ENCODE data around the gene CCNJ.
"Not testable (repeated sequence)": the region's sequence is repeated elsewhere in the genome, so short reads cannot be mapped to it uniquely, and the experiment has no call there.

Gene CCNJ

GRCh38 chr10:96044736-96045135 is 1.4 kb downstream of the CCNJ start:
- peak overlapping the region; percentile 81 for H3K27ac Mint-ChIP-seq
- no peaks in the 10 kb centered on the region for H3K9me3 Mint-ChIP-seq
- no peaks in the 10 kb centered on the region for H3K27me3 Mint-ChIP-seq
- H3K4me3 Mint-ChIP-seq = peak overlapping the region; percentile 97
- peaks cover 19% of the 10 kb centered on the region for H3K36me3 Mint-ChIP-seq
- H3K4me1 Mint-ChIP-seq = peaks cover 57% of the 10 kb centered on the region

- no peak overlapping the region for H3K27ac Mint-ChIP-seq
Observed at GRCh38 chr10:96046546-96046945, 3.2 kb downstream of the CCNJ start.

GRCh38 chr10:96047004-96047649 is 3.7 kb downstream of the CCNJ start:
- Mint-ChIP-seq H3K4me3 (no peak overlapping the region), H3K27me3 (no peaks in the 10 kb centered on the region), H3K4me1 (peaks cover 69% of the 10 kb centered on the region), H3K36me3 (peaks cover 24% of the 10 kb centered on the region), H3K9me3 (no peaks in the 10 kb centered on the region), H3K27ac (no peak overlapping the region)

More at GRCh38 chr10:96046546-96046945, 3.2 kb downstream of the CCNJ start:
- Mint-ChIP-seq H3K9me3 (no peaks in the 10 kb centered on the region), H3K36me3 (peaks cover 19% of the 10 kb centered on the region), H3K27me3 (no peaks in the 10 kb centered on the region), H3K4me3 (peak overlapping the region; percentile 97), H3K4me1 (peaks cover 64% of the 10 kb centered on the region)

GRCh38 chr10:96047925-96048324 is 4.5 kb downstream of the CCNJ start:
- H3K36me3 Mint-ChIP-seq = peaks cover 29% of the 10 kb centered on the region
- peaks cover 69% of the 10 kb centered on the region for H3K4me1 Mint-ChIP-seq
- H3K9me3 Mint-ChIP-seq, H3K4me3 Mint-ChIP-seq, H3K27me3 Mint-ChIP-seq, H3K27ac Mint-ChIP-seq: not testable (repeated sequence)

DNA sequence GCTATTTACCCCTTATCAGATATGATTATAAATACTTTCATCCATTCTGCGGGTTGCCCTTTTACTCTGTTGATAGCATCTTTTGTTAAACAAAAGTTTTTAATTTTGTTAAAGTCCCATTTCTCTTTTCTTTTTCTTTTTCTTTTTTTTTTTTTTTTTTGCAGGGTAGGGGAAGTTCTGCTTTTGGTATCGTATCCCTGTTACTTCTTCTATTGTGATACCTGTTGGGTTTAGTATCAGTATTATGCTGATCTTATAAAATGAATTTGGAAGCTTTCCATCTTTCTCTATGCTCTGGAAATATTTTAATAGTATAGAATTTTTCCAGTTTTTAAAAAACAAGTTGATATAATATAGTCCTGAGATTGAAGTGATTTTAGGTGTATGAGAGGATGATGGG is 6.0 kb downstream of the CCNJ start:
- Mint-ChIP-seq H3K36me3 (peaks cover 32% of the 10 kb centered on the region), H3K27me3 (no peaks in the 10 kb centered on the region), H3K4me1 (peaks cover 74% of the 10 kb centered on the region), H3K9me3 (no peaks in the 10 kb centered on the region), H3K4me3 (no peak overlapping the region), H3K27ac (no peak overlapping the region)

- no peak overlapping the region for H3K4me3 Mint-ChIP-seq
- H3K4me1 Mint-ChIP-seq = peaks cover 32% of the 10 kb centered on the region
- H3K27ac Mint-ChIP-seq = no peak overlapping the region
- H3K36me3 Mint-ChIP-seq = peaks cover 29% of the 10 kb centered on the region
- no peaks in the 10 kb centered on the region for H3K27me3 Mint-ChIP-seq
- no peaks in the 10 kb centered on the region for H3K9me3 Mint-ChIP-seq
Observed at GRCh38 chr10:96053985-96054384, 10.6 kb downstream of the CCNJ start.

GRCh38 chr10:96056787-96057186 is 13.4 kb downstream of the CCNJ start:
- Mint-ChIP-seq H3K36me3 (peaks cover 30% of the 10 kb centered on the region), H3K4me1 (peaks cover 16% of the 10 kb centered on the region), H3K27ac (no peak overlapping the region), H3K27me3 (no peaks in the 10 kb centered on the region), H3K4me3 (no peak overlapping the region), H3K9me3 (no peaks in the 10 kb centered on the region)

GRCh38 chr10:96061232-96061631 is 17.8 kb downstream of the CCNJ start:
- Mint-ChIP-seq H3K36me3 (peaks cover 31% of the 10 kb centered on the region), H3K4me1 (peaks cover 3% of the 10 kb centered on the region), H3K4me3 (no peak overlapping the region)

DNA sequence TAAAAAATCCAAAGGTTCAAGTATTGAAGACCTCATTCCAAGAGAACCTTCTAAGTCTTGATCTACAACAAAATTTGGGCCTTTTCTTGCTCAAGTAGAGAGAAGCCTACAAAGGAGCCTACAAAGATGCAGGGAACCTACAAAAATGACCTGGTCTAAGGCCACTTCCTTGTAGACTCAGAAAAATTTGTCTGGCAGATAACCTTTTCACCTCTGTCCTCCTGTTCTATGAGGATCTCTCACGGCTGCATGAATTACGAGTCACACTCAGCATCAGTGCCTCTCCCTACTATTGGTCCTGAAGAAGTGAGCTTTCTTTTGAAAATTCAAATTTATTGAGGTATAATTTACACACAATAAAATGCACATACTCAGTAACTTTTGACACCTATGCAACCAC is 29.3 kb downstream of the CCNJ start:
- peaks cover 8% of the 10 kb centered on the region for H3K4me1 Mint-ChIP-seq
- no peaks in the 10 kb centered on the region for H3K27me3 Mint-ChIP-seq
- H3K36me3 Mint-ChIP-seq = peaks cover 9% of the 10 kb centered on the region
- H3K4me3 Mint-ChIP-seq = no peak overlapping the region
- no peak overlapping the region for H3K27ac Mint-ChIP-seq
- H3K9me3 Mint-ChIP-seq = no peaks in the 10 kb centered on the region

More at GRCh38 chr10:96061232-96061631, 17.8 kb downstream of the CCNJ start:
- Mint-ChIP-seq H3K9me3 (no peaks in the 10 kb centered on the region), H3K27me3 (no peaks in the 10 kb centered on the region), H3K27ac (no peak overlapping the region)

- Mint-ChIP-seq H3K4me1 (peaks cover 8% of the 10 kb centered on the region), H3K9me3 (no peaks in the 10 kb centered on the region), H3K27me3 (no peaks in the 10 kb centered on the region), H3K4me3 (no peak overlapping the region), H3K36me3 (peaks cover 9% of the 10 kb centered on the region), H3K27ac (no peak overlapping the region)
Observed at GRCh38 chr10:96073722-96074121, 30.3 kb downstream of the CCNJ start.

- no peak overlapping the region for H3K4me3 Mint-ChIP-seq
- no peak overlapping the region for H3K27ac Mint-ChIP-seq
- H3K36me3 Mint-ChIP-seq = peaks cover 10% of the 10 kb centered on the region
- H3K4me1 Mint-ChIP-seq = peaks cover 8% of the 10 kb centered on the region
- no peaks in the 10 kb centered on the region for H3K9me3 Mint-ChIP-seq
- H3K27me3 Mint-ChIP-seq = no peaks in the 10 kb centered on the region
Observed at GRCh38 chr10:96074776-96075175, 31.4 kb downstream of the CCNJ start.

DNA sequence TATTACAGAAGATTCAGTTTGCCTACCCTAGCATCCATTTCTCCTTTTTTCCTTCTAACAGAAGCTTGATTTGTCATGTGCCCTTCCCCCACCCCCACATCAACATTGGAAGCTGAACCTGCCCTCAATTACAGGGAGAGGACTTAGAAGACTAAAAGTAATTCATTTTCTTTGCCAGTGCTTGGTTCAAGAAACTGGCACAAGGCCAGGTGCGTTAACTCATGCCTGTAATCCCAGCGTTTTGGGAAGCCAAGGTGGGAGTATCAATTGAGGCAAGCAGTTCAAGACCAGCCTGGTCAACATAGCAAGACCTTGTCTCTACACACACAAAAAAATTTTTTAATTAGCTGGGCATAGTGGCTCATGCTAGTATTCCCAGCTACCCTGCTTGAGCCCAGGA is 32.6 kb downstream of the CCNJ start:
- Mint-ChIP-seq H3K27ac (no peak overlapping the region), H3K27me3 (no peaks in the 10 kb centered on the region), H3K4me3 (no peak overlapping the region), H3K9me3 (no peaks in the 10 kb centered on the region), H3K4me1 (peaks cover 8% of the 10 kb centered on the region), H3K36me3 (peaks cover 14% of the 10 kb centered on the region)

DNA sequence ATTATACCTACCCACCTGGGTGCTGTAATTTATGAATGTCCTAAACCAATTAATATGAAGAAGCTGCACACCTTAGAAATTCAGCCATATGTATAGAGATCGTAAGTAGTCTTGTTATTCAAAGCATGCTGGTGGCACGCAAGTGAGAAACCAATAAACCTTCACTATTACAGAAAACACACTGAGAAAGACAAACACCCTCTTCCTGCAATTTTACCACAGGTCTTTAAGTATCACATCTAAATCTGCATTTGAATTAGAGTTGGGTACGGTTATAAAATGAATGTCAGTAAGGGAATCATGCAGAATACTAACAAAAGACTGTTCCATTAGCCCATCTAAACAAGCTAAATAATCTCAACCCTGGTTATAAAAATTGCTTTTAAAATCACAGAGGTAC is 33.8 kb downstream of the CCNJ start:
- Mint-ChIP-seq H3K27me3 (no peaks in the 10 kb centered on the region), H3K27ac (no peak overlapping the region), H3K36me3 (peaks cover 15% of the 10 kb centered on the region), H3K9me3 (no peaks in the 10 kb centered on the region), H3K4me3 (no peak overlapping the region), H3K4me1 (peaks cover 8% of the 10 kb centered on the region)

DNA sequence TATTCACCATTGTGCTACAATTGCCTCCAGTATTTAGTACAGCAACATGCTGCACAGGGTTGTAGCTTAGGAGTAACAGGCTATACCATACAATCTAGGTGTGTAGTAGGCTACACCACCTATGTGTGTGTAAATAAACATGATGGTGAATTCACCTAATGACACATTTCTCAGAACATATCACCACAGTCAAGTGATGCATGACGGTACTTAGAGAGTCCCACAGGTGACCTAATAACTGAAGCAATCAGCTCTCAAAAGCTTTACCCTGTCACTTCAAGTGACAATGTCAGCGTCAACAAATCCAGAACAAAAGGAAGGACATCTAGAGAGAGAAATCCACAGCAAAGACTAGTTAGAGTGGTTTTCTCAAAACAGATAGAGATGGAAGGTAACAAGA is 38.8 kb downstream of the CCNJ start:
- H3K4me1 Mint-ChIP-seq = no peaks in the 10 kb centered on the region
- peaks cover 19% of the 10 kb centered on the region for H3K36me3 Mint-ChIP-seq
- H3K27ac Mint-ChIP-seq = no peak overlapping the region
- H3K27me3 Mint-ChIP-seq = no peaks in the 10 kb centered on the region
- no peak overlapping the region for H3K4me3 Mint-ChIP-seq
- H3K9me3 Mint-ChIP-seq = no peaks in the 10 kb centered on the region

- Mint-ChIP-seq H3K4me1 (no peaks in the 10 kb centered on the region), H3K9me3 (no peaks in the 10 kb centered on the region), H3K27me3 (no peaks in the 10 kb centered on the region), H3K36me3 (peaks cover 19% of the 10 kb centered on the region), H3K27ac (no peak overlapping the region), H3K4me3 (no peak overlapping the region)
Observed at GRCh38 chr10:96082748-96083147, 39.4 kb downstream of the CCNJ start.

DNA sequence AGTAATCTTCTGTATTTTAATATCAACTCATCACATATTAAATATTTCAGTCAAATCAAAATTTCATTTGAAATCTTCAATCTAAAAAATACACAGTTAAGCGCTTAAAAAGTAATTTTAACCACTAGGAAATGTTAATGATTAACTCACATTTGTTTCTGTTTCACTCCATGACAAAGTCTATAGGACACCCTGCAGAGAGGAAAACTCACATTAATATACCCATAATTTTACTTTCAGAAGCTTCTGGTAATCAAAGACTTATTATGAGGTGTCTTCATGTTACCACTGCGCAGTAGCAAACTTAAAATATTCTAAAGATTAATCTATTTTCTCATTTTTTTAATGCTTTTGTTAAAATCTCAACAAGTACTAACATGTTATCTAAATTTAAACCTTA is 45.7 kb downstream of the CCNJ start:
- H3K4me3 Mint-ChIP-seq = peak overlapping the region; percentile 90
- H3K27ac Mint-ChIP-seq = peak overlapping the region; percentile 59
- peaks cover 13% of the 10 kb centered on the region for H3K36me3 Mint-ChIP-seq
- H3K27me3 Mint-ChIP-seq = peaks cover 18% of the 10 kb centered on the region
- peaks cover 12% of the 10 kb centered on the region for H3K4me1 Mint-ChIP-seq
- H3K9me3 Mint-ChIP-seq = no peaks in the 10 kb centered on the region
